ENCODE data around the gene ST14.

ST14 gene

DNA sequence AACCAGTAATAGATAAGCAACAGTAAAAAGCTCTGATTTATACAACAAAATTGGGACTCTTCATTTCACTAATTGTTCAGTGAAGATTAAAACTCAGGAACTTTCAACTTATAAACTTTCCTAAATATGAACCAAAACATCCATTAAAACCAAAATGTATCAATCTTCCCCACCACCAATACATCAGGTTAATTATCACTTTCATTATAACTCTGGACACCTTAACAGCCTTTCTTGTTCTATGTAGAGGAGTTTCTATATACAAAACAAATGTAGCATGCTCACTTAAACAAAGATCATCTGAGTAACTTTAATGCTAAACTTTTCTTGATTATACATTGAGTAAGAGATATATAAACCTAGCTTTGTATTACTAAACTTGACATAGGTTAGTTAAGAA, 74.7 kb downstream of the ST14 start:
- TF ChIP-seq FOXP2 (optimal IDR thresholded peaks at IDR 0.05; ENCODE audit: borderline replicate concordance, extremely low read depth, extremely low read length, insufficient read depth) (no peak), POLR2AphosphoS5 (IDR thresholded peaks at IDR 0.05; ENCODE audit: low read depth, low read length) (no peak), SIN3A (IDR thresholded peaks at IDR 0.05; ENCODE audit: borderline replicate concordance, insufficient read depth, low read length) (no peak), TAF1 (IDR thresholded peaks at IDR 0.05; ENCODE audit: borderline replicate concordance, insufficient read depth, low read length) (no peak)
- TF ChIP-seq, protein P1, sequence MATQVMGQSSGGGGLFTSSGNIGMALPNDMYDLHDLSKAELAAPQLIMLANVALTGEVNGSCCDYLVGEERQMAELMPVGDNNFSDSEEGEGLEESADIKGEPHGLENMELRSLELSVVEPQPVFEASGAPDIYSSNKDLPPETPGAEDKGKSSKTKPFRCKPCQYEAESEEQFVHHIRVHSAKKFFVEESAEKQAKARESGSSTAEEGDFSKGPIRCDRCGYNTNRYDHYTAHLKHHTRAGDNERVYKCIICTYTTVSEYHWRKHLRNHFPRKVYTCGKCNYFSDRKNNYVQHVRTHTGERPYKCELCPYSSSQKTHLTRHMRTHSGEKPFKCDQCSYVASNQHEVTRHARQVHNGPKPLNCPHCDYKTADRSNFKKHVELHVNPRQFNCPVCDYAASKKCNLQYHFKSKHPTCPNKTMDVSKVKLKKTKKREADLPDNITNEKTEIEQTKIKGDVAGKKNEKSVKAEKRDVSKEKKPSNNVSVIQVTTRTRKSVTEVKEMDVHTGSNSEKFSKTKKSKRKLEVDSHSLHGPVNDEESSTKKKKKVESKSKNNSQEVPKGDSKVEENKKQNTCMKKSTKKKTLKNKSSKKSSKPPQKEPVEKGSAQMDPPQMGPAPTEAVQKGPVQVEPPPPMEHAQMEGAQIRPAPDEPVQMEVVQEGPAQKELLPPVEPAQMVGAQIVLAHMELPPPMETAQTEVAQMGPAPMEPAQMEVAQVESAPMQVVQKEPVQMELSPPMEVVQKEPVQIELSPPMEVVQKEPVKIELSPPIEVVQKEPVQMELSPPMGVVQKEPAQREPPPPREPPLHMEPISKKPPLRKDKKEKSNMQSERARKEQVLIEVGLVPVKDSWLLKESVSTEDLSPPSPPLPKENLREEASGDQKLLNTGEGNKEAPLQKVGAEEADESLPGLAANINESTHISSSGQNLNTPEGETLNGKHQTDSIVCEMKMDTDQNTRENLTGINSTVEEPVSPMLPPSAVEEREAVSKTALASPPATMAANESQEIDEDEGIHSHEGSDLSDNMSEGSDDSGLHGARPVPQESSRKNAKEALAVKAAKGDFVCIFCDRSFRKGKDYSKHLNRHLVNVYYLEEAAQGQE (IDR thresholded peaks at IDR 0.05; ENCODE audit: insufficient read depth in 1 of 2, low read depth in 2 of 2, low read length in 2 of 2) = no peak

DNA sequence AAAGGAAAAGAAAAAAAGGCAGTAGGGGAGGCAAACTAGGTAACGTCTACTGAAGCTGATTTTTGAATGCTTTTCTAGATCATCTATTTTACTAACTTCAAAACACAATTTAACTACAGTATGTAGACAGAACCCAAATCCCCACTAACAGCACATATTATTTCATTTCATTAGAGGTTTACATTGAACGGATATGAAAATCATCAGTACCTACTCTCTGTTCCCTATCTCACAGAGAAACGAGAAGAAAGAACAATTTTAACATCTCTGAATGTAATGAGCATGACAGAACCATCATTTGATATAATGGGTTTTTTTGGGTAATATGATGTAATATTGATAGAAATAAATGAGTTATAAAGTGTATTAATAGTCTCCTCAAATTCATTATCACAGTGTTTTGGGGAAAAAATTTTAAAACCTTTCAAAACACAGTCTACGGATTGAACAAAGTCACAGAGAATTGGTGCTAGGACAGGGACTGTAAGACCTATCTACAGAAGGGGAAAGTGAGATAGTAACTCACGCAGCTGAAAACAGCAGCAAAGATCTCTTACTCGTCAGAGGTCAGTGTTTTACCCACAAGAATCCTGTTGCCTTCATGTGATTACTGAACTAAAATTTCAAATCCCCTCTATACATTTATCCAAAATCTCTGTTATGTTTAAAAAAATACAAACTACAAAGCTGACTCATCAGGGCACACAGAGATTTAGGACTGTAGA, 77.9 kb downstream of the ST14 start:
- no peak for TF ChIP-seq FOXP2 (optimal IDR thresholded peaks at IDR 0.05; ENCODE audit: borderline replicate concordance, extremely low read depth, extremely low read length, insufficient read depth)
- TF ChIP-seq POLR2AphosphoS5 (IDR thresholded peaks at IDR 0.05; ENCODE audit: low read depth, low read length) = no peak
- no peak for TF ChIP-seq SIN3A (IDR thresholded peaks at IDR 0.05; ENCODE audit: borderline replicate concordance, insufficient read depth, low read length)
- TF ChIP-seq, protein P1 (IDR thresholded peaks at IDR 0.05; ENCODE audit: insufficient read depth in 1 of 2, low read depth in 2 of 2, low read length in 2 of 2) = no peak
- TF ChIP-seq TAF1 (IDR thresholded peaks at IDR 0.05; ENCODE audit: borderline replicate concordance, insufficient read depth, low read length) = no peak

DNA sequence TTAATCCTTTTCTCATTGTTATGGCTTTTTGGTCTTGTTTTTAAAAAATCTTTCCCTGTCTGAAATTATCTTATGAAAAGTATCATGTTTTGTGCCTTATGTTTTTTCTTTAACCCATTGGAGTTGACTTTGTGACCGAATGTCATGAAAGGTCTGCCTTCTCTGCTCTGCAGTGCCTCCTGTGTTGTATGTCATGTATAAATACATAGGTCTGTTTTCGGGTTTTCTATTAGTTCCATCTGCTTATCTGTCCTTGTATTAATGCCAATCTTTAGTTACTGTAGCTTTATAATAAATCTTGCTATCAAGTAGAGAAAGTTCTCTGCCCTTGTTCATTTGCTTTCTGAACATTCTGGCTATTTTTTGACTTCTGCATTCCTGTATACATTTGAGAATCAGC, 82.1 kb downstream of the ST14 start:
- TF ChIP-seq, protein P1 (IDR thresholded peaks at IDR 0.05; ENCODE audit: insufficient read depth in 1 of 2, low read depth in 2 of 2, low read length in 2 of 2) = no peak
- no peak for TF ChIP-seq SIN3A (IDR thresholded peaks at IDR 0.05; ENCODE audit: borderline replicate concordance, insufficient read depth, low read length)
- TF ChIP-seq TAF1 (IDR thresholded peaks at IDR 0.05; ENCODE audit: borderline replicate concordance, insufficient read depth, low read length) = no peak
- TF ChIP-seq POLR2AphosphoS5 (IDR thresholded peaks at IDR 0.05; ENCODE audit: low read depth, low read length) = no peak
- no peak for TF ChIP-seq FOXP2 (optimal IDR thresholded peaks at IDR 0.05; ENCODE audit: borderline replicate concordance, extremely low read depth, extremely low read length, insufficient read depth)

DNA sequence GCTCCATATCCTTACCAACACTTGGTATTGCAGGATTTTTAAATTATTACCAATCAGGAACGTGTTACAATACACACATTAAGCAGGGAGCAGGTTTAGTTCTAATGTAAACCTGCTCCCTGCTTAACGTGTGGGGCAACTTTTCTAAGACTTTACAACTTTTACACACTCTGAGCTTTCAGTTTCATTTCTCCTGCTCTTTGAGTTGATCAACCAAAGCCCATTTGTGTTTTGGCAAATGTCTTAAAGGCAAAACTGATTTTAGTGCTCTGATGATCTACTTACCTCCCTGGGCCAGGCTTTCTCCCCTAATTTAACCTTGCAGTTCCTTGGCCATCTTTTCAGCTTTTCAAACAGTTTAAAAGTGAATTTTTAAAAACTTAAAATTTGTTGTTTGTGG, 84.2 kb downstream of the ST14 start:
- TF ChIP-seq, protein P1 (IDR thresholded peaks at IDR 0.05; ENCODE audit: insufficient read depth in 1 of 2, low read depth in 2 of 2, low read length in 2 of 2) = no peak
- no peak for TF ChIP-seq POLR2AphosphoS5 (IDR thresholded peaks at IDR 0.05; ENCODE audit: low read depth, low read length)
- TF ChIP-seq SIN3A (IDR thresholded peaks at IDR 0.05; ENCODE audit: borderline replicate concordance, insufficient read depth, low read length) = no peak
- TF ChIP-seq FOXP2 (optimal IDR thresholded peaks at IDR 0.05; ENCODE audit: borderline replicate concordance, extremely low read depth, extremely low read length, insufficient read depth) = no peak
- TF ChIP-seq TAF1 (IDR thresholded peaks at IDR 0.05; ENCODE audit: borderline replicate concordance, insufficient read depth, low read length) = no peak
